Measurements from ENCODE around the gene MATK.

Gene MATK

GRCh38 chr19:3833578-3834348 lies 47.6 kb upstream of the MATK start:
- POLR2A ChIA-PET: interaction anchor here (0.6 kb wide), 1 partner anchor 123 kb away, joined by 6 read pairs; no protein-coding TSS in a partner anchor
- TF ChIP-seq ZNF362 (tag by site-specific recombination; IDR thresholded peaks at IDR 0.05): no peak
- no peak for TF ChIP-seq ZNF48 (tag by site-specific recombination; IDR thresholded peaks at IDR 0.05)
- TF ChIP-seq OSR2 (tag by site-specific recombination; IDR thresholded peaks at IDR 0.05): no peak
- no peak for TF ChIP-seq FEZF1 (tag by site-specific recombination; IDR thresholded peaks at IDR 0.05)
- no peak for TF ChIP-seq KLF9 (tag by site-specific recombination; IDR thresholded peaks at IDR 0.05; ENCODE audit: low read depth)
- TF ChIP-seq ZNF626 (tag by site-specific recombination; IDR thresholded peaks at IDR 0.05): no peak
- TF ChIP-seq HOXC10 (CRISPR knock-in tag; IDR thresholded peaks at IDR 0.05): no peak
- TF ChIP-seq PRDM6 (tag by site-specific recombination; IDR thresholded peaks at IDR 0.05): no peak
- TF ChIP-seq ATF2 (tag by site-specific recombination; IDR thresholded peaks at IDR 0.05; ENCODE audit: low read depth): no peak
- no peak for TF ChIP-seq ZNF76 (tag by site-specific recombination; IDR thresholded peaks at IDR 0.05; ENCODE audit: borderline replicate concordance, low read depth)
- TF ChIP-seq ZNF560 (tag by site-specific recombination; IDR thresholded peaks at IDR 0.05; ENCODE audit: borderline replicate concordance): no peak
- TF ChIP-seq ZNF548 (tag by site-specific recombination; IDR thresholded peaks at IDR 0.05): no peak
- TF ChIP-seq ZNF571 (tag by site-specific recombination; IDR thresholded peaks at IDR 0.05): no peak
- TF ChIP-seq ZNF624 (tag by site-specific recombination; IDR thresholded peaks at IDR 0.05): no peak
- TF ChIP-seq YY1 (tag by site-specific recombination; IDR thresholded peaks at IDR 0.05): no peak
- no peak for TF ChIP-seq ZNF623 (tag by site-specific recombination; IDR thresholded peaks at IDR 0.05)
- no peak for TF ChIP-seq ZNF488 (tag by site-specific recombination; IDR thresholded peaks at IDR 0.05)
- TF ChIP-seq ZNF223 (tag by site-specific recombination; IDR thresholded peaks at IDR 0.05): no peak
- TF ChIP-seq ZSCAN5A (tag by site-specific recombination; IDR thresholded peaks at IDR 0.05): no peak
- TF ChIP-seq MEIS1 (CRISPR knock-in tag; IDR thresholded peaks at IDR 0.05; ENCODE audit: borderline replicate concordance): no peak
- no peaks in the 10 kb centered on the region for H3K4me1 ChIP-seq (ENCODE audit: control insufficient read depth, insufficient read depth, low read length)
- no peak overlapping the region for H3K4me3 ChIP-seq (ENCODE audit: low read depth, low read length)
- no peak overlapping the region for H3K27ac ChIP-seq (ENCODE audit: extremely low read depth, low read depth, low read length)
- CTCF ChIA-PET: interaction anchor here (2.7 kb wide), 1 partner anchor 12 kb away, joined by 10 read pairs; no protein-coding TSS in a partner anchor
- H3K9me3 ChIP-seq (ENCODE audit: control insufficient read depth, insufficient read depth, low read depth, low read length): no peaks in the 10 kb centered on the region
- no peaks in the 10 kb centered on the region for H3K36me3 ChIP-seq (ENCODE audit: control insufficient read depth in 2 of 2, insufficient read depth in 1 of 2, low read length in 2 of 2)

Data from HEK293 (cell line).